Sciatic nerve (tissue), 2 donors: ENCODE measurements around the gene HCN1. TPM values are rescaled to one million over a fixed set of nuclear protein-coding genes. Genes with fewer than 3 reads are reported as not detected.

ENCODE experiments used
- ATAC-seq: fragments of 200-7000 bp; cut with Tn5 transposase; one replicate; pipeline ENCODE4 v1.9.1; 2020; ENCODE audit warnings: mild to moderate bottlenecking, moderate library complexity
- DNase-seq: peaks from one replicate; pipeline ENCODE4 v3.0.0-alpha.2; 2020; ENCODE audit warnings: low spot score
- intact Hi-C: fragments of 100-400 bp; cut with DNase I; formaldehyde crosslinking; loops from one replicate; pipeline ENCODE4 v1.14.2; 2022
- total RNA-seq: library from RNA; stranded (reverse); fragmentation: NEBNext Ultra II Directional; extraction: Animal tissue kit (Norgen Biotek cat#: 25700); gene quantifications from one replicate; pipeline ENCODE4 v1.2.1, GENCODE V29; 2021
- donor health status: DM: no; HTN: no; CAD: no.
- donor health status: DM: no; HTN: no; CAD: no.

The HCN1 gene
- total RNA-seq, 1 donor from 2014 or later: 37.3 TPM

- intact Hi-C loops: no loop called here
- no peak for DNase-seq
- no peak for ATAC-seq
Measured at GRCh38 chr5:45225571-45226031, 470.6 kb downstream of the HCN1 start.

GRCh38 chr5:45205403-45205961 is 490.7 kb downstream of the HCN1 start:
- intact Hi-C loops: no loop called here
- no peak for ATAC-seq
- DNase-seq: no peak
